ENCODE data around the gene ALS2.

Gene ALS2

GRCh38 chr2:201751566-201751965 is 29.2 kb downstream of the ALS2 start:
- DNase-seq: no peak

- no peak for DNase-seq
Observed at GRCh38 chr2:201746551-201746950, 34.2 kb downstream of the ALS2 start.

GRCh38 chr2:201735486-201735885 is 45.2 kb downstream of the ALS2 start:
- DNase-seq: no peak

GRCh38 chr2:201734111-201734510 is 46.6 kb downstream of the ALS2 start:
- no peak for DNase-seq

GRCh38 chr2:201733544-201733943 is 47.2 kb downstream of the ALS2 start:
- no peak for DNase-seq

GRCh38 chr2:201730651-201731285 is 50.0 kb downstream of the ALS2 start:
- DNase-seq: no peak

GRCh38 chr2:201715459-201715858 is 65.3 kb downstream of the ALS2 start:
- no peak for DNase-seq

- DNase-seq: no peak
Observed at GRCh38 chr2:201712726-201713125, 68.0 kb downstream of the ALS2 start.

- DNase-seq: no peak
Observed at GRCh38 chr2:201709747-201710146, 71.0 kb downstream of the ALS2 start.

GRCh38 chr2:201709049-201709448 is 71.7 kb downstream of the ALS2 start:
- DNase-seq: no peak

GRCh38 chr2:201707753-201708152 is 73.0 kb downstream of the ALS2 start:
- no peak for DNase-seq

GRCh38 chr2:201707142-201707541 is 73.6 kb downstream of the ALS2 start:
- no peak for DNase-seq

- DNase-seq: no peak
Observed at GRCh38 chr2:201704536-201704935, 76.2 kb downstream of the ALS2 start.

- DNase-seq: no peak
Observed at GRCh38 chr2:201701646-201702045, 79.1 kb downstream of the ALS2 start.

- no peak for DNase-seq
Observed at GRCh38 chr2:201699416-201699815, 81.3 kb downstream of the ALS2 start.

- DNase-seq: no peak
Observed at GRCh38 chr2:201698588-201699226, 82.0 kb downstream of the ALS2 start, which contains the start of gene MPP4. MPP4 (minus strand) TSS chr2:201698644; CDS start chr2:201693954, 4,690 bp downstream.

GRCh38 chr2:201697899-201698298 is 82.8 kb downstream of the ALS2 start:
- DNase-seq: no peak

- no peak for DNase-seq
Observed at GRCh38 chr2:201696151-201696659, 84.5 kb downstream of the ALS2 start.

GRCh38 chr2:201685156-201685555 is 95.6 kb downstream of the ALS2 start:
- DNase-seq: no peak

GRCh38 chr2:201680743-201681142 is 100.0 kb downstream of the ALS2 start:
- no peak for DNase-seq

GRCh38 chr2:201678401-201678800 is 102.3 kb downstream of the ALS2 start:
- no peak for DNase-seq

GRCh38 chr2:201675454-201675853 is 105.3 kb downstream of the ALS2 start:
- no peak for DNase-seq

GRCh38 chr2:201674794-201675193 is 105.9 kb downstream of the ALS2 start:
- DNase-seq: no peak

- no peak for DNase-seq
Observed at GRCh38 chr2:201674298-201674697, 106.4 kb downstream of the ALS2 start.

- DNase-seq: no peak
Observed at GRCh38 chr2:201673546-201673945, 107.2 kb downstream of the ALS2 start.
